ENCODE data around the gene COPB1. TPM values are rescaled to one million over a fixed set of nuclear protein-coding genes. Genes with fewer than 3 reads are reported as not detected.

The COPB1 gene
- total RNA-seq, 1 experiment from 2014 or later: 94.6 TPM

DNA sequence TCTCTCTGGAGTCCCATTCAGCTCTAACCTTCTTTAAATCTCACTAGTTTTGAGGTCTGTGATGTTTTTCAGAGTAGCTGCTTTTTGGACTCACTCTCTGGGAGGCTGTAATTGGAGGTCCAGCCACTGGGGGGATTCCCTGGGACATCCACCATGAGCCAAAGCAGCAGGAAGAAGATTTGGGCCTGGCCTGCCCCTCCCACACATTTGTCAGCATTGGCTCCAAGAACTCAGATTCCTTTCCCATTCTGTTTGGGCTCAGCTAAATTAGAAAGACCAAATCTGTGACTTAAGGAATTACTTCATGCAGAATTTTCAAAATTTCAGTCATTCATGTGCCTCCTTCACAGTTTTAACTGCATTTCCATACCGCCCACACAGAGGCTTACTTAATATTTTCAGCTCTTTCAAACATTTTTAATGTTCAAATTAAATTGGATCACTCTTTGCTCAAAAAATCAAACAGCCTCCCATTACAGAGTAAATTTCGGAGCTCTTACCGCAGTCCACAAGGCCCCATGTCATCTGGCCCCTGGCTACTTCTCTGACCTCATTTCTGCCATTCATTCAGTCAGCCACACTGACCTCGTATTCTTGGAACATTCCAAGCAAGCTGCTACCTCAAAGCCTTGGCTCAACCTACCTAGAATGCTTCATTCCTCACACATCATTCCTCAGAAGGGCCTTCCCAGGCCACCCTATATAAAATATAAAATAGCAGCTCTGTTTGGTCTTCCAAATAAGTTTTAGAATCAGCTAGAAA, 86.1 kb downstream of the COPB1 start:
- ChIA-PET CTCF (interaction anchor here (0.6 to 1.0 kb wide), 2 partner anchors 42 to 263 kb away, joined by 3 to 5 read pairs; no protein-coding TSS in a partner anchor), POLR2A (ENCODE audit: low non-redundant PET) (interaction anchor here (0.6 kb wide), 1 partner anchor 865 kb away, joined by 5 read pairs; no protein-coding TSS in a partner anchor)
- Histone ChIP-seq H3K27ac (ENCODE audit: low read depth, low read length, poor library complexity, severe bottlenecking) (no peak overlapping the region), H3K27me3 (replicated peaks; ENCODE audit: insufficient read depth, low read depth, low read length, poor library complexity) (no peaks in the 10 kb centered on the region), H3K4me1 (ENCODE audit: insufficient read depth, low read length, poor library complexity, severe bottlenecking) (no peaks in the 10 kb centered on the region), H3K36me3 (ENCODE audit: insufficient read depth, low read length, poor library complexity, severe bottlenecking) (no peaks in the 10 kb centered on the region), H3K4me3 (ENCODE audit: low read depth, low read length, poor library complexity, severe bottlenecking) (no peak overlapping the region), H3K9me3 (ENCODE audit: low read depth, low read length, poor library complexity, severe bottlenecking) (no peaks in the 10 kb centered on the region)
- intact Hi-C loops (cut with micrococcal nuclease; ENCODE audit: unreplicated experiment): no loop called here
- TF ChIP-seq EZH2 (IDR thresholded peaks at IDR 0.05; ENCODE audit: borderline replicate concordance, low read depth, low read length, poor library complexity, severe bottlenecking): no peak
- TF ChIP-seq, protein P1, sequence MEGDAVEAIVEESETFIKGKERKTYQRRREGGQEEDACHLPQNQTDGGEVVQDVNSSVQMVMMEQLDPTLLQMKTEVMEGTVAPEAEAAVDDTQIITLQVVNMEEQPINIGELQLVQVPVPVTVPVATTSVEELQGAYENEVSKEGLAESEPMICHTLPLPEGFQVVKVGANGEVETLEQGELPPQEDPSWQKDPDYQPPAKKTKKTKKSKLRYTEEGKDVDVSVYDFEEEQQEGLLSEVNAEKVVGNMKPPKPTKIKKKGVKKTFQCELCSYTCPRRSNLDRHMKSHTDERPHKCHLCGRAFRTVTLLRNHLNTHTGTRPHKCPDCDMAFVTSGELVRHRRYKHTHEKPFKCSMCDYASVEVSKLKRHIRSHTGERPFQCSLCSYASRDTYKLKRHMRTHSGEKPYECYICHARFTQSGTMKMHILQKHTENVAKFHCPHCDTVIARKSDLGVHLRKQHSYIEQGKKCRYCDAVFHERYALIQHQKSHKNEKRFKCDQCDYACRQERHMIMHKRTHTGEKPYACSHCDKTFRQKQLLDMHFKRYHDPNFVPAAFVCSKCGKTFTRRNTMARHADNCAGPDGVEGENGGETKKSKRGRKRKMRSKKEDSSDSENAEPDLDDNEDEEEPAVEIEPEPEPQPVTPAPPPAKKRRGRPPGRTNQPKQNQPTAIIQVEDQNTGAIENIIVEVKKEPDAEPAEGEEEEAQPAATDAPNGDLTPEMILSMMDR (conservative IDR thresholded peaks at IDR 0.05; ENCODE audit: low read depth, low read length): peak; percentile 39
- DNase-seq (ENCODE audit: low spot score): peak; percentile 56
- BruUV-seq (replicated peaks): no TSS peak

DNA sequence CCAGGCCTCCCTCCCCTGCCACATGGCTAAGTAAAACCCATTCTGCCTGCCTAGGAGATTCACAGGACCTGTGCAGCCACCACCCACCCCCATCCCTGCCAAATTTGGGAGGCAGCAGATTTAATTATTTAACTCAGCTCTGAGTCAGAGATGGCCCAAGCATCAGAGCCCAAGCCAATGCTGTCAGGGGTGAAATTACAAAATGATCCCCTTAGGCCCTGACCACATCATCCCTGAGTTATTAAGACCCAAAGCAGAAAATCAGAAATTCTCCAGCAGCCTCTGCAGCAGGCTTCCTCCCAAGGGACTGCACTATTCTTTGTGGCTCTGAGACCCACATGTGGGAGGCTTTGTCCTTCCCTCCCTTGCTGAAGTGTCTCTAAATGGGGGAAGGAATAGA, 87.8 kb downstream of the COPB1 start:
- CTCF ChIA-PET: no interaction called here
- POLR2A ChIA-PET (ENCODE audit: low non-redundant PET): no interaction called here
- no peak overlapping the region for H3K27ac ChIP-seq (ENCODE audit: low read depth, low read length, poor library complexity, severe bottlenecking)

DNA sequence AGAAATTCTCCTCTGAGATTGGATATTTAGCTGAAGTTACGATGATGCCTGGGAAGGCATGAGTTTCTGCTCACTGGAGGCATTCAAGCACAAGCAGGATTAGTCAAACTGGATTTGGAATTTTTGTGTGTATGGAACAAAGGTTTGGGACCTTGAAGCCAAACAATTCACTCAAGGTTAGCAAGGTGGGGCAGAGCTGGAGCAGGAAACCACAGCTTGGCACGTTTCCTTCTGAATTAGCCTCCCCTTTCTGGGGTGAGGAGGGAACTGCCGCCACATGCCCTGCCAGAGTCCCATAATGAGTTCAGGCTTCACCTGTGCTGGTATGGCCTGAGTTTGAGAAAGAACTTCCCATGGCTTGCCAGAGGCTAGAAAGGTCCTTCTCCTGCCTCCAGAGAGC, 89.7 kb downstream of the COPB1 start:
- H3K4me3 ChIP-seq (ENCODE audit: low read depth, low read length, poor library complexity, severe bottlenecking): no peak overlapping the region
- BruUV-seq (replicated peaks): no TSS peak
- intact Hi-C loops (cut with micrococcal nuclease; ENCODE audit: unreplicated experiment): no loop called here
- H3K36me3 ChIP-seq (ENCODE audit: insufficient read depth, low read length, poor library complexity, severe bottlenecking): no peaks in the 10 kb centered on the region
- no peaks in the 10 kb centered on the region for H3K27me3 ChIP-seq (replicated peaks; ENCODE audit: insufficient read depth, low read depth, low read length, poor library complexity)
- no peaks in the 10 kb centered on the region for H3K9me3 ChIP-seq (ENCODE audit: low read depth, low read length, poor library complexity, severe bottlenecking)
- TF ChIP-seq, protein P1 (conservative IDR thresholded peaks at IDR 0.05; ENCODE audit: low read depth, low read length): no peak
- ChIA-PET POLR2A (ENCODE audit: low non-redundant PET) (no interaction called here), CTCF (interaction anchor here (0.6 kb wide), 1 partner anchor 171 kb away, joined by 3 read pairs; no protein-coding TSS in a partner anchor)
- H3K4me1 ChIP-seq (ENCODE audit: insufficient read depth, low read length, poor library complexity, severe bottlenecking): no peaks in the 10 kb centered on the region
- H3K27ac ChIP-seq (ENCODE audit: low read depth, low read length, poor library complexity, severe bottlenecking): no peak overlapping the region
- DNase-seq (ENCODE audit: low spot score): no peak

More for the DNA sequence above, 87.8 kb downstream of the COPB1 start:
- no peaks in the 10 kb centered on the region for H3K36me3 ChIP-seq (ENCODE audit: insufficient read depth, low read length, poor library complexity, severe bottlenecking)
- no peaks in the 10 kb centered on the region for H3K9me3 ChIP-seq (ENCODE audit: low read depth, low read length, poor library complexity, severe bottlenecking)
- peak; percentile 53 for DNase-seq (ENCODE audit: low spot score)
- intact Hi-C loops (cut with micrococcal nuclease; ENCODE audit: unreplicated experiment): no loop called here
- H3K4me3 ChIP-seq (ENCODE audit: low read depth, low read length, poor library complexity, severe bottlenecking): no peak overlapping the region
- TF ChIP-seq, protein P1 (conservative IDR thresholded peaks at IDR 0.05; ENCODE audit: low read depth, low read length): no peak
- no peak for TF ChIP-seq EZH2 (IDR thresholded peaks at IDR 0.05; ENCODE audit: borderline replicate concordance, low read depth, low read length, poor library complexity, severe bottlenecking)
- no peaks in the 10 kb centered on the region for H3K4me1 ChIP-seq (ENCODE audit: insufficient read depth, low read length, poor library complexity, severe bottlenecking)
- BruUV-seq (replicated peaks): no TSS peak
- H3K27me3 ChIP-seq (replicated peaks; ENCODE audit: insufficient read depth, low read depth, low read length, poor library complexity): no peaks in the 10 kb centered on the region
